Measurements from ENCODE around the gene C1orf226. TPM values are rescaled to one million over a fixed set of nuclear protein-coding genes. Genes with fewer than 3 reads are reported as not detected.

The C1orf226 gene
- total and polyA plus RNA-seq, 2 experiments from 2014 or later, result 2.8 to 6.6 TPM

GRCh38 chr1:162336621-162337285 lies 44.8 kb upstream of the C1orf226 start:
- Histone ChIP-seq H3K9me3 (ENCODE audit: low read depth) (no peaks in the 10 kb centered on the region), H3K36me3 (replicated peaks; ENCODE audit: insufficient read depth, low read depth) (no peaks in the 10 kb centered on the region), H3K4me1 (ENCODE audit: insufficient read depth) (no peaks in the 10 kb centered on the region), H3K27ac (no peak overlapping the region), H3K27me3 (no peaks in the 10 kb centered on the region), H3K4me3 (no peak overlapping the region), H4K20me1 (ENCODE audit: insufficient read depth, poor library complexity, severe bottlenecking) (no peaks in the 10 kb centered on the region), H2AFZ (no peak overlapping the region), H3K4me2 (no peak overlapping the region), H3K79me2 (no peaks in the 10 kb centered on the region), H3K9me2 (replicated peaks; ENCODE audit: insufficient read depth) (no peaks in the 10 kb centered on the region)
- no peak for DNase-seq (ENCODE audit: low spot score)
- 90% methylated on average over 7 of the region's 7 CpGs for WGBS (ENCODE audit: low lambda C conversion rate, missing lambda C conversion rate)
- no peak for TF ChIP-seq EZH2phosphoT487 (IDR thresholded peaks at IDR 0.05; ENCODE audit: low read depth, severe bottlenecking, unreplicated experiment)
- no peak for TF ChIP-seq EZH2 (IDR thresholded peaks at IDR 0.05; ENCODE audit: borderline replicate concordance)
- TF ChIP-seq CTCF (IDR thresholded peaks at IDR 0.05; ENCODE audit: poor library complexity), result no peak

- H3K4me2 ChIP-seq, result no peak overlapping the region
- H3K4me1 ChIP-seq (ENCODE audit: insufficient read depth), result no peaks in the 10 kb centered on the region
- H3K79me2 ChIP-seq, result no peaks in the 10 kb centered on the region
- H3K9me3 ChIP-seq (ENCODE audit: low read depth), result no peaks in the 10 kb centered on the region
- H3K4me3 ChIP-seq, result no peak overlapping the region
- no peak overlapping the region for H3K27ac ChIP-seq
- no peaks in the 10 kb centered on the region for H4K20me1 ChIP-seq (ENCODE audit: insufficient read depth, poor library complexity, severe bottlenecking)
- no peak for DNase-seq (ENCODE audit: low spot score)
- WGBS (ENCODE audit: low lambda C conversion rate, missing lambda C conversion rate), result 96% methylated on average over 1 of the region's 1 CpG
- no peaks in the 10 kb centered on the region for H3K36me3 ChIP-seq (replicated peaks; ENCODE audit: insufficient read depth, low read depth)
- TF ChIP-seq EZH2phosphoT487 (IDR thresholded peaks at IDR 0.05; ENCODE audit: low read depth, severe bottlenecking, unreplicated experiment), result no peak
- TF ChIP-seq CTCF (IDR thresholded peaks at IDR 0.05; ENCODE audit: poor library complexity), result no peak
- TF ChIP-seq EZH2 (IDR thresholded peaks at IDR 0.05; ENCODE audit: borderline replicate concordance), result no peak
- H2AFZ ChIP-seq, result no peak overlapping the region
- no peaks in the 10 kb centered on the region for H3K9me2 ChIP-seq (replicated peaks; ENCODE audit: insufficient read depth)
- H3K27me3 ChIP-seq, result no peaks in the 10 kb centered on the region
Observed at GRCh38 chr1:162342452-162342983, 39.0 kb upstream of the C1orf226 start.

DNA sequence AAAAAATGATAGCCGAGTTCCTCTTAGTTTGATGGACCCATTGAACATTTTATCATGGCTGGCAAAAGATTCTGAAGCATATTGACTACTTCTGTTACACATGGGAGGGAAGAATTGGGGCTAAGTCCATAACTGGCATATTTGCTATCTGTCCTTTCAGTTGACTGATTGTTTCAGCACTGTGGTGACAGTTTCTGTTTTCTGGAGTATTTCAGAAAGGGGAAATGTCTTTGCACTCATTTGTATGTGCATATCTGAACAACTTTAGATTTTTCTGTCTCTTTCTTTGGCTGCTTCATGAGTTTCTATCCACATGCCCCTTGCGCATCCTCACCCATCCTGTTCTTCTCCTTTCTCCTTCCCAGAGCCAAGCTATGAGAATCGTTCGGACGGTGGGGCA lies 38.1 kb upstream of the C1orf226 start:
- no peak overlapping the region for H3K4me2 ChIP-seq
- no peaks in the 10 kb centered on the region for H3K36me3 ChIP-seq (replicated peaks; ENCODE audit: insufficient read depth, low read depth)
- H3K79me2 ChIP-seq, result no peaks in the 10 kb centered on the region
- no peak overlapping the region for H2AFZ ChIP-seq
- no peaks in the 10 kb centered on the region for H3K9me3 ChIP-seq (ENCODE audit: low read depth)
- DNase-seq (ENCODE audit: low spot score), result no peak
- H4K20me1 ChIP-seq (ENCODE audit: insufficient read depth, poor library complexity, severe bottlenecking), result no peaks in the 10 kb centered on the region
- H3K27ac ChIP-seq, result no peak overlapping the region
- 90% methylated on average over 5 of the region's 5 CpGs for WGBS (ENCODE audit: low lambda C conversion rate, missing lambda C conversion rate)
- H3K27me3 ChIP-seq, result no peaks in the 10 kb centered on the region
- H3K9me2 ChIP-seq (replicated peaks; ENCODE audit: insufficient read depth), result no peaks in the 10 kb centered on the region
- H3K4me1 ChIP-seq (ENCODE audit: insufficient read depth), result no peaks in the 10 kb centered on the region
- no peak for TF ChIP-seq EZH2 (IDR thresholded peaks at IDR 0.05; ENCODE audit: borderline replicate concordance)
- TF ChIP-seq EZH2phosphoT487 (IDR thresholded peaks at IDR 0.05; ENCODE audit: low read depth, severe bottlenecking, unreplicated experiment), result no peak
- no peak for TF ChIP-seq CTCF (IDR thresholded peaks at IDR 0.05; ENCODE audit: poor library complexity)
- no peak overlapping the region for H3K4me3 ChIP-seq

Data from hepatocyte (in vitro differentiated cells).